Left hindlimb (tissue), 1 donor: ENCODE measurements around the gene OPTC.
"Not testable (repeated sequence)": the region's sequence is repeated elsewhere in the genome, so short reads cannot be mapped to it uniquely, and the experiment has no call there.

Experiments used
- DNase-seq: peaks from one replicate; pipeline ENCODE4 v3.0.0-alpha.2; 2018

The OPTC gene

GRCh38 chr1:203493901-203494300 lies at the start of gene OPTC:
Gene OPTC (plus strand): TSS chr1:203494153. CDS start chr1:203496006, 1,853 bp downstream.
- no peak for DNase-seq

- DNase-seq: no peak
Observed at GRCh38 chr1:203444171-203444576, 49.8 kb upstream of the OPTC start.

- DNase-seq: no peak
Observed at GRCh38 chr1:203447151-203447550, 46.8 kb upstream of the OPTC start.

GRCh38 chr1:203447598-203447997 lies 46.4 kb upstream of the OPTC start:
- not testable (repeated sequence) for DNase-seq

GRCh38 chr1:203448521-203449061 lies 45.4 kb upstream of the OPTC start:
- no peak for DNase-seq

GRCh38 chr1:203450001-203450400 lies 44.0 kb upstream of the OPTC start:
- no peak for DNase-seq

GRCh38 chr1:203450479-203451149 lies 43.3 kb upstream of the OPTC start:
- DNase-seq: no peak

GRCh38 chr1:203451836-203452784 lies 41.8 kb upstream of the OPTC start:
- DNase-seq: no peak

GRCh38 chr1:203453016-203453415 lies 40.9 kb upstream of the OPTC start:
- no peak for DNase-seq

- DNase-seq: no peak
Observed at GRCh38 chr1:203453616-203454015, 40.3 kb upstream of the OPTC start.

- peak; percentile 74 for DNase-seq
Observed at GRCh38 chr1:203454986-203455471, 38.9 kb upstream of the OPTC start.

- DNase-seq: no peak
Observed at GRCh38 chr1:203455706-203456105, 38.2 kb upstream of the OPTC start.

GRCh38 chr1:203456577-203456976 lies 37.4 kb upstream of the OPTC start:
- no peak for DNase-seq

- no peak for DNase-seq
Observed at GRCh38 chr1:203458078-203458477, 35.9 kb upstream of the OPTC start.

GRCh38 chr1:203459671-203460201 lies 34.2 kb upstream of the OPTC start:
- DNase-seq: no peak

- DNase-seq: no peak
Observed at GRCh38 chr1:203461717-203462116, 32.2 kb upstream of the OPTC start.

GRCh38 chr1:203462143-203462542 lies 31.8 kb upstream of the OPTC start:
- DNase-seq: no peak

- peak; percentile 13 for DNase-seq
Observed at GRCh38 chr1:203462878-203463277, 31.1 kb upstream of the OPTC start.

GRCh38 chr1:203463469-203464062 lies 30.4 kb upstream of the OPTC start:
- DNase-seq: peak; percentile 36

GRCh38 chr1:203464226-203464625 lies 29.7 kb upstream of the OPTC start:
- DNase-seq: peak; percentile 49

- DNase-seq: peak; percentile 44
Observed at GRCh38 chr1:203464743-203465142, 29.2 kb upstream of the OPTC start.

GRCh38 chr1:203465146-203465798 lies 28.7 kb upstream of the OPTC start:
- DNase-seq: peak; percentile 29
